Effector CD4-positive, alpha-beta T cell (primary cell): ENCODE data around the gene CAPN12.
"Not testable (repeated sequence)": the region's sequence is repeated elsewhere in the genome, so short reads cannot be mapped to it uniquely, and the experiment has no call there.

Experiments
- DNase-seq: peaks from one replicate; pipeline ENCODE4 v3.0.0-alpha.2; 2020
- total RNA-seq: gene quantifications from one replicate; lab custom pipeline; 2026; lab: John Stamatoyannopoulos, UW

The CAPN12 gene
- total RNA-seq = 4.3 reads per million, percentile 17 among the genes with 10 or more reads in this experiment

GRCh38 chr19:38744298-38744681 lies at the start of gene CAPN12:
CAPN12 (minus strand) TSS chr19:38744474; CDS start chr19:38744165, 309 bp downstream.
- DNase-seq = no peak

- no peak for DNase-seq
Observed at GRCh38 chr19:38793671-38794070, 49.4 kb upstream of the CAPN12 start.

- DNase-seq = no peak
Observed at GRCh38 chr19:38793177-38793576, 48.9 kb upstream of the CAPN12 start.

- no peak for DNase-seq
Observed at GRCh38 chr19:38792250-38793111, 48.2 kb upstream of the CAPN12 start.

- not testable (repeated sequence) for DNase-seq
Observed at GRCh38 chr19:38791451-38792064, 47.3 kb upstream of the CAPN12 start.

- DNase-seq = not testable (repeated sequence)
Observed at GRCh38 chr19:38790507-38791403, 46.5 kb upstream of the CAPN12 start.

- DNase-seq = no peak
Observed at GRCh38 chr19:38788478-38789243, 44.4 kb upstream of the CAPN12 start, which contains the start of gene LGALS7B. LGALS7B (plus strand) TSS chr19:38789200; CDS start chr19:38789227, 27 bp downstream.

- DNase-seq = no peak
Observed at GRCh38 chr19:38786572-38787265, 42.4 kb upstream of the CAPN12 start.

GRCh38 chr19:38786061-38786460 lies 41.8 kb upstream of the CAPN12 start:
- not testable (repeated sequence) for DNase-seq

GRCh38 chr19:38785187-38785699 lies 41.0 kb upstream of the CAPN12 start:
- no peak for DNase-seq

GRCh38 chr19:38784224-38784623 lies 40.0 kb upstream of the CAPN12 start:
- DNase-seq = no peak

- DNase-seq = not testable (repeated sequence)
Observed at GRCh38 chr19:38782212-38782611, 37.9 kb upstream of the CAPN12 start.

GRCh38 chr19:38781058-38781457 lies 36.8 kb upstream of the CAPN12 start:
- no peak for DNase-seq

- no peak for DNase-seq
Observed at GRCh38 chr19:38780443-38780842, 36.2 kb upstream of the CAPN12 start.

- DNase-seq = no peak
Observed at GRCh38 chr19:38778733-38779132, 34.5 kb upstream of the CAPN12 start.

GRCh38 chr19:38774181-38774950 lies 30.1 kb upstream of the CAPN12 start:
- no peak for DNase-seq

GRCh38 chr19:38773469-38774177 lies 29.3 kb upstream of the CAPN12 start, which contains the start of gene LGALS7:
LGALS7 (minus strand) TSS chr19:38773517; CDS start chr19:38773492, 25 bp downstream.
- DNase-seq = no peak

- DNase-seq = not testable (repeated sequence)
Observed at GRCh38 chr19:38771569-38771968, 27.3 kb upstream of the CAPN12 start.

GRCh38 chr19:38770949-38771275 lies 26.6 kb upstream of the CAPN12 start:
- not testable (repeated sequence) for DNase-seq
